HG02981 (cell line): ENCODE measurements around the gene A2M.

ENCODE experiments used
- ATAC-seq: cut with Tn5 transposase; IDR thresholded peaks from one replicate; pipeline ENCODE4 v1.9.1; 2021; ENCODE audit warnings: mild to moderate bottlenecking, moderate library complexity; ENCODE audit not compliant: unreplicated experiment

A2M gene

GRCh38 chr12:9099552-9100190, 16.0 kb downstream of the A2M start:
- ATAC-seq, result no peak

- no peak for ATAC-seq
These were observed 17.2 kb downstream of the A2M start for GRCh38 chr12:9098463-9099026.

- ATAC-seq, result no peak
These were observed 17.6 kb downstream of the A2M start for GRCh38 chr12:9098115-9098452.

- ATAC-seq, result no peak
These were observed 19.0 kb downstream of the A2M start for GRCh38 chr12:9096563-9097176.

GRCh38 chr12:9095322-9095721, 20.4 kb downstream of the A2M start:
- no peak for ATAC-seq

- ATAC-seq, result no peak
These were observed 21.1 kb downstream of the A2M start for GRCh38 chr12:9094512-9095206.

- ATAC-seq, result no peak
These were observed 23.7 kb downstream of the A2M start for GRCh38 chr12:9091891-9092598.

- no peak for ATAC-seq
These were observed 25.5 kb downstream of the A2M start for GRCh38 chr12:9090220-9090619.

GRCh38 chr12:9087087-9087835, 28.5 kb downstream of the A2M start:
- no peak for ATAC-seq

- ATAC-seq, result no peak
These were observed 29.6 kb downstream of the A2M start for GRCh38 chr12:9086087-9086486.

- no peak for ATAC-seq
These were observed 31.3 kb downstream of the A2M start for GRCh38 chr12:9084417-9084816.

GRCh38 chr12:9083793-9084192, 31.9 kb downstream of the A2M start:
- ATAC-seq, result no peak

GRCh38 chr12:9081667-9082427, 33.9 kb downstream of the A2M start:
- no peak for ATAC-seq

GRCh38 chr12:9079883-9080675, 35.6 kb downstream of the A2M start:
- no peak for ATAC-seq

- no peak for ATAC-seq
These were observed 36.6 kb downstream of the A2M start for GRCh38 chr12:9079082-9079481.

- no peak for ATAC-seq
These were observed 38.3 kb downstream of the A2M start for GRCh38 chr12:9077152-9078031.

GRCh38 chr12:9076733-9077132, 39.0 kb downstream of the A2M start:
- no peak for ATAC-seq

- ATAC-seq, result no peak
These were observed 40.6 kb downstream of the A2M start for GRCh38 chr12:9075138-9075535.
